Middle frontal gyrus (tissue), 1 donor: ENCODE data around the gene UBFD1.
"Not testable (repeated sequence)": the region's sequence is repeated elsewhere in the genome, so short reads cannot be mapped to it uniquely, and the experiment has no call there.

Source experiments
- DNase-seq: peaks from one replicate; pipeline ENCODE4 v3.0.0-alpha.2; 2015; ENCODE audit warnings: low spot score; ENCODE audit errors: extremely low spot score

The UBFD1 gene

GRCh38 chr16:23524886-23525285 is 32.6 kb upstream of the UBFD1 start:
- no peak for DNase-seq

GRCh38 chr16:23527961-23528643 is 29.4 kb upstream of the UBFD1 start:
- DNase-seq = no peak

- no peak for DNase-seq
These were observed 28.8 kb upstream of the UBFD1 start for GRCh38 chr16:23528644-23529310.

- DNase-seq = no peak
These were observed 27.5 kb upstream of the UBFD1 start for GRCh38 chr16:23530062-23530461.

GRCh38 chr16:23532448-23532847 is 25.1 kb upstream of the UBFD1 start:
- DNase-seq = no peak

- no peak for DNase-seq
These were observed 22.4 kb upstream of the UBFD1 start for GRCh38 chr16:23534868-23535860.

- no peak for DNase-seq
These were observed 21.6 kb upstream of the UBFD1 start for GRCh38 chr16:23535901-23536300.

GRCh38 chr16:23537390-23537789 is 20.1 kb upstream of the UBFD1 start:
- DNase-seq = no peak

GRCh38 chr16:23538919-23539278 is 18.6 kb upstream of the UBFD1 start:
- no peak for DNase-seq

- no peak for DNase-seq
These were observed 17.3 kb upstream of the UBFD1 start for GRCh38 chr16:23539984-23540816.

- not testable (repeated sequence) for DNase-seq
These were observed 16.7 kb upstream of the UBFD1 start for GRCh38 chr16:23540817-23541178.

- DNase-seq = no peak
These were observed 13.1 kb upstream of the UBFD1 start for GRCh38 chr16:23544436-23544835.

- DNase-seq = no peak
These were observed 7.6 kb upstream of the UBFD1 start for GRCh38 chr16:23549938-23550337.

GRCh38 chr16:23552161-23552560 is 5.4 kb upstream of the UBFD1 start:
- no peak for DNase-seq

- no peak for DNase-seq
These were observed 3.0 kb upstream of the UBFD1 start for GRCh38 chr16:23554536-23554935.

- no peak for DNase-seq
These were observed 514 bp downstream of the UBFD1 start for GRCh38 chr16:23557779-23558702.

- DNase-seq = no peak
These were observed 4.1 kb downstream of the UBFD1 start for GRCh38 chr16:23561586-23561985.

- no peak for DNase-seq
These were observed 5.0 kb downstream of the UBFD1 start for GRCh38 chr16:23562505-23562904.

GRCh38 chr16:23563186-23563585 is 5.7 kb downstream of the UBFD1 start:
- DNase-seq = no peak
